Stomach (tissue), 4 donors: ENCODE results near the gene PEMT.

Experiments used
- EP300 ChIP-seq: sonication (generic); formaldehyde crosslinking; IDR thresholded peaks from one replicate; pipeline ENCODE4 v1.6.1; 2017; ENCODE audit warnings: antibody characterized with exemption
- POLR2AphosphoS5 ChIP-seq, 3 donors: sonication (generic); formaldehyde crosslinking; IDR thresholded peaks; one replicate each; pipeline ENCODE4 v1.6.1; 2016; ENCODE audit warnings: antibody characterized with exemption in 3 of 3
- TF ChIP-seq, protein P1 (sequence below), 7 experiments: fragments of 450-650 bp in 4 of 7; fragments of 200-600 bp in 3 of 7; sonication (generic) in 3 of 7; IDR thresholded peaks; one replicate each; pipeline ENCODE4 v1.5.1; 2016 to 2019; ENCODE audit warnings: antibody characterized with exemption in 7 of 7, control low read depth in 2 of 7, mild to moderate bottlenecking in 1 of 7

GRCh38 chr17:17510456-17511292 lies 80.8 kb downstream of the PEMT start:
- TF ChIP-seq, protein P1, sequence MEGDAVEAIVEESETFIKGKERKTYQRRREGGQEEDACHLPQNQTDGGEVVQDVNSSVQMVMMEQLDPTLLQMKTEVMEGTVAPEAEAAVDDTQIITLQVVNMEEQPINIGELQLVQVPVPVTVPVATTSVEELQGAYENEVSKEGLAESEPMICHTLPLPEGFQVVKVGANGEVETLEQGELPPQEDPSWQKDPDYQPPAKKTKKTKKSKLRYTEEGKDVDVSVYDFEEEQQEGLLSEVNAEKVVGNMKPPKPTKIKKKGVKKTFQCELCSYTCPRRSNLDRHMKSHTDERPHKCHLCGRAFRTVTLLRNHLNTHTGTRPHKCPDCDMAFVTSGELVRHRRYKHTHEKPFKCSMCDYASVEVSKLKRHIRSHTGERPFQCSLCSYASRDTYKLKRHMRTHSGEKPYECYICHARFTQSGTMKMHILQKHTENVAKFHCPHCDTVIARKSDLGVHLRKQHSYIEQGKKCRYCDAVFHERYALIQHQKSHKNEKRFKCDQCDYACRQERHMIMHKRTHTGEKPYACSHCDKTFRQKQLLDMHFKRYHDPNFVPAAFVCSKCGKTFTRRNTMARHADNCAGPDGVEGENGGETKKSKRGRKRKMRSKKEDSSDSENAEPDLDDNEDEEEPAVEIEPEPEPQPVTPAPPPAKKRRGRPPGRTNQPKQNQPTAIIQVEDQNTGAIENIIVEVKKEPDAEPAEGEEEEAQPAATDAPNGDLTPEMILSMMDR (IDR thresholded peaks at IDR 0.05) = no peak
- TF ChIP-seq EP300 = no peak
- no peak for TF ChIP-seq POLR2AphosphoS5 (IDR thresholded peaks at IDR 0.05)
